DMS79 (cell line): Measurements from ENCODE around the gene ADH1C.

ENCODE experiments used
- DNase-seq: peaks from one replicate; lab custom pipeline; 2025; lab: John Stamatoyannopoulos, UW

Gene ADH1C

DNA sequence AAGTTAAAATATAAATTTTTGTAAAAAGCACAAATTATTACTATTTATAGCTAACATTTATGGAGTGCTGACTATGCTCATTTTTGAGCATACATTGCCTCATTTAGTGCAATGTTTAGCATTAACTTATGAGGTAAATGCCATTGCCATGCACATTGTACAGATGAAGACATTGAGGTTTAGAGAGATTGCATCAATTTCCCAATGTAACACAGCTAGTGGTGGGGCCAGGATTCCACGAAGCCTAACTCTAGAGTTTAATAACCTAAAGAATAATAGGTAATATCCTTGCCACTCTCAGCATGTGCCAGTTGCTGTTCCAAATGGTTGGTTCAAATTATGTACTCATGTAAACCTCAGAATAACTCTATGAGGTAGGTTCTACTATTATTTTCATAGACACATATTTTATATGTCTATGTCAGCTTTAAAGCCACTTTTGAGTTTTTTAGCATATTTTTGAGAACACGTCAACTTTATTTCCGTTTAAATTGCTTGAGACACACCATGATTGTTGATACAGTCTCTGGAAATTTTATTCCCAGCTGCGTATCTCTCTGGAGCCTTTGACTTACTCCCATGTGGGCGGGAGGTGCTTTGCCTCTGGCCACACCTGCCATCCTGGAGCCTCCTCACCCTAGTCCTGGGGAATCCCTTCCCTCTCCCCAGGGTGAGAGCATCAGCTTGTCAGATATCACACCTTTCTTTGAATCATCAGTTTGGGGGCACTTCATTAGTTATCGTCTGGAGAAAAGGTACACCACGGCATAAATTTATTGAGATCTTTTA, 51.0 kb downstream of the ADH1C start:
- DNase-seq = no peak

- DNase-seq = no peak
These were observed 51.6 kb downstream of the ADH1C start for GRCh38 chr4:99300934-99301333.

DNA sequence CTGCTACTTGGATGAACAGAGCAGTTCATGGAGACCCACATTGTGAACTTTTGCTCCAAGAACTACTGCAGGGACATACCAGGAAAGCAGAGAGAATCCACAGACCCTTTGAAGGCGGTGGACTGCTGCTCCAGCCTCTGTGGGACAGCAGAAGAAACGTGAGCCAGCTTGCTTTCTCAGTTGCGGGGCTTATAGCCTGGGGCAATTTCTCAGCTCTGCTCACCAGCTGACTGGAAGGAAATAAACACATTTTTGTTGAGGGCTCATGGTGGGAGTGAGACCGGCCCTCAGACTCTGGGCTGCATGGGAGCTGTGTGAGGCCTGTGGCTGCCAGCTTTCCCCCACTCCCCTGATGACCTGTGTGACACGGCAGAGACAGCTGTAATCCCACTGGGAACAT, 59.2 kb downstream of the ADH1C start:
- DNase-seq = no peak

DNA sequence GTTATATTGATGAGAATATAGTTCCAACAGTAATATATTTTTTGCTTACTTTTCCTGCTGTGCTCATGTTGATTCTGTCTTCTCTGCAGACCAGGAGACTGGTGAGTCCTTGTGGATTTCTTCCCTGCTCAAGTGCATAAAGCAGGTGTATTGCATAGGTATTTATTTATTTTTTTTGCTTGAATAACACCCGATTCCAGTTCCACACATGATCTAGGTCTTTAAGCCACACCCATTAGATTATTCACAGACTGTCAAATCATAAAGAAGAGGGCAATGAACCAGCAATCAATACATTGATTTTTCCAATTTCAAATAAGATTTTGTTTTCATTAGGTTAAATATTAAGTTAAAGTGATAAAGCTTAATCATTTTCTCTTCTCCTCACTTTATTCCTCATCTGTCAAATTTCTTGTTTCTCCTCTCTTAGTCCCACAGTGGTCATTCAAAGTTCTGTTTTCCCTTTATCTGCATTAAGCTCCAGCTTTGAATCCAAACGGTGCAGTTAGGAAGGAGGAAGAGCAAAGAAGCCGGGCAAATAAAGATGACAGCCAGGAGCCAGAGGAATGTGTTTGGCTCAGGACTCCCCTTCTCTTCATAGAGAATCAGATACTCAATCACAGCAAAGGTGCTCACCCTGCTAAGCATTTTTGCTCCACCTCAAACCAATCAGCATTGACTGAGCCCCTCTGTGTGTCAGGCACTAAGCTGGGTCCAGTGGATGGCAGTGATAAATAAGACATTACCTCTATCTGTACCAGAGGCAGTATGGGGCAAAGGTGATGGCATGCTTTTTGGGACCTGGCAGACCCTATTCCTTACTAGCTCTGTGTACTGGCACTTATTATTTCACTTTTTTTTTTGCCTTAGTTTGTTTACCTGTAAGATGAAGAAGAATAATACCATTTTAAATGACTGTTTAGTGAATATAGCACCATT, 61.4 kb downstream of the ADH1C start, which contains the start of gene ADH1A:
ADH1A (minus strand) TSS at position 138 of the 939 bp plus-strand sequence; CDS start at position 67, 71 bp downstream.
- DNase-seq = no peak
